RWPE2 (cell line): Measurements from ENCODE around the gene TMEM128.
A peak's percentile ranks its signal among the peaks of the same experiment; 100 is the strongest.
"Not testable (repeated sequence)": the region's sequence is repeated elsewhere in the genome, so short reads cannot be mapped to it uniquely, and the experiment has no call there.

Source experiments
- ATAC-seq: fragments of 200-7000 bp; cut with Tn5 transposase; 3 replicates; pipeline ENCODE4 v1.9.1; 2021; ENCODE audit warnings: low read depth
- DNase-seq: peaks from one replicate; pipeline ENCODE4 v3.0.0-alpha.2; 2020; ENCODE audit warnings: low spot score
- H3K27ac ChIP-seq: fragments of 450-650 bp; 2 replicates; pipeline ENCODE4 v1.5.1; 2017; ENCODE audit warnings: mild to moderate bottlenecking; ENCODE audit not compliant: poor library complexity, severe bottlenecking
- H3K27me3 ChIP-seq: fragments of 250-450 bp; sonication (Bioruptor Pico); 2 replicates; pipeline ENCODE4 v1.5.1; 2021; ENCODE audit warnings: mild to moderate bottlenecking, moderate library complexity; ENCODE audit not compliant: insufficient read depth, poor library complexity, severe bottlenecking
- H3K36me3 ChIP-seq: fragments of 250-450 bp; sonication (Bioruptor Pico); 2 replicates; pipeline ENCODE4 v1.5.1; 2020; ENCODE audit warnings: low read depth, mild to moderate bottlenecking, moderate library complexity
- H3K4me1 ChIP-seq: fragments of 250-450 bp; sonication (Bioruptor Pico); 2 replicates; pipeline ENCODE4 v1.5.1; 2021; ENCODE audit warnings: mild to moderate bottlenecking, moderate library complexity; ENCODE audit not compliant: insufficient read depth, poor library complexity, severe bottlenecking
- H3K4me3 ChIP-seq: fragments of 250-450 bp; sonication (Bioruptor Pico); 2 replicates; pipeline ENCODE4 v1.5.1; 2021; ENCODE audit warnings: mild to moderate bottlenecking, moderate library complexity; ENCODE audit not compliant: severe bottlenecking
- H3K9me3 ChIP-seq: fragments of 250-450 bp; sonication (Bioruptor Pico); 2 replicates; pipeline ENCODE4 v1.5.1; 2021; ENCODE audit warnings: mild to moderate bottlenecking, moderate library complexity; ENCODE audit not compliant: severe bottlenecking
- CTCF ChIP-seq: fragments of 450-650 bp; IDR thresholded peaks from one replicate; pipeline ENCODE4 v1.5.1; 2017; ENCODE audit warnings: mild to moderate bottlenecking, moderate library complexity; ENCODE audit not compliant: poor library complexity, severe bottlenecking

Gene TMEM128

GRCh38 chr4:4216648-4217047 is 31.4 kb downstream of the TMEM128 start:
- Histone ChIP-seq H3K4me1 (no peaks in the 10 kb centered on the region), H3K27ac (no peak overlapping the region), H3K27me3 (peaks cover 3% of the 10 kb centered on the region), H3K9me3 (no peaks in the 10 kb centered on the region), H3K4me3 (no peak overlapping the region), H3K36me3 (no peaks in the 10 kb centered on the region)
- DNase-seq = no peak
- TF ChIP-seq CTCF = no peak
- ATAC-seq = no peak

GRCh38 chr4:4213674-4214073 is 34.3 kb downstream of the TMEM128 start:
- DNase-seq, H3K4me1 ChIP-seq, H3K36me3 ChIP-seq, H3K4me3 ChIP-seq, ATAC-seq, H3K9me3 ChIP-seq, H3K27me3 ChIP-seq, H3K27ac ChIP-seq: not testable (repeated sequence)

- Histone ChIP-seq H3K9me3 (no peaks in the 10 kb centered on the region), H3K27me3 (peaks cover 8% of the 10 kb centered on the region), H3K4me1 (no peaks in the 10 kb centered on the region), H3K27ac (no peak overlapping the region), H3K4me3 (no peak overlapping the region), H3K36me3 (no peaks in the 10 kb centered on the region)
- no peak for TF ChIP-seq CTCF
- no peak for ATAC-seq
- DNase-seq = no peak
Observed at GRCh38 chr4:4206204-4206603, 41.8 kb downstream of the TMEM128 start.

- Histone ChIP-seq H3K27me3 (peaks cover 8% of the 10 kb centered on the region), H3K4me1 (no peaks in the 10 kb centered on the region), H3K4me3 (no peak overlapping the region), H3K36me3 (no peaks in the 10 kb centered on the region), H3K27ac (no peak overlapping the region), H3K9me3 (no peaks in the 10 kb centered on the region)
- no peak for TF ChIP-seq CTCF
- no peak for DNase-seq
- no peak for ATAC-seq
Observed at GRCh38 chr4:4204401-4204745, 43.6 kb downstream of the TMEM128 start.

- TF ChIP-seq CTCF = no peak
- no peaks in the 10 kb centered on the region for H3K36me3 ChIP-seq
- H3K27ac ChIP-seq = no peak overlapping the region
- 0 out of 3 replicates have a peak, but pooled peaks have one; percentile 23 for ATAC-seq
- peaks cover 8% of the 10 kb centered on the region for H3K27me3 ChIP-seq
- DNase-seq = no peak
- no peaks in the 10 kb centered on the region for H3K9me3 ChIP-seq
- no peaks in the 10 kb centered on the region for H3K4me1 ChIP-seq
- H3K4me3 ChIP-seq = no peak overlapping the region
Observed at GRCh38 chr4:4203688-4204400, 44.2 kb downstream of the TMEM128 start.
